ENCODE data around the gene KCNK17.

KCNK17 gene

GRCh38 chr6:39281312-39281980, 32.8 kb downstream of the KCNK17 start:
- in situ Hi-C loops (cut with MboI; ENCODE audit: low pct_unique_long_range_greater_than_20kb, low sequenced_read_pairs): no loop called here
- DNase-seq: no peak

DNA sequence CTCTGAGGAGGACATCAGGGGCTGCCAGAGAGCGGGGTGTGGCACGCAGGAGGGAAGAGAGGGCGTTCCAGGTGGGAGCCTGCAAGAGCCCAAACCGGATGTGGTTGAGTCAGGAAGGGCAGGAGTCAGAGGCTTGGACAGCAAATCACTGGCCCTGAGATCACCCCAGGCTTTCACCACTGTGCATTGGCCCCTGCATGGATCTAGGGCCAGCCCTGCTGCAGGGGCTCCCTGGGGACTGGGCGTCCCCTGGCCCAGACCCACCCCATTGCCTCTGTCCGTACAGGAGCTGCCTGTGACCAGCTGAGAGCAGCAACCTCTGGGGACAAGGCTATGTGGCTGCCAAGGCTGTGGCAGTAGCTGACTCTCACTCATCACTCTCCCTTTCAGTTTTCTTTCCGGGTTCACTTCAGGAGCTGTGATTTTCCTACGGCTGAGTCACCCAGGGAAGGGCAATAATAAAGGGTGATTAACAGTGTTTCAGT, 33.9 kb downstream of the KCNK17 start:
- DNase-seq: no peak

DNA sequence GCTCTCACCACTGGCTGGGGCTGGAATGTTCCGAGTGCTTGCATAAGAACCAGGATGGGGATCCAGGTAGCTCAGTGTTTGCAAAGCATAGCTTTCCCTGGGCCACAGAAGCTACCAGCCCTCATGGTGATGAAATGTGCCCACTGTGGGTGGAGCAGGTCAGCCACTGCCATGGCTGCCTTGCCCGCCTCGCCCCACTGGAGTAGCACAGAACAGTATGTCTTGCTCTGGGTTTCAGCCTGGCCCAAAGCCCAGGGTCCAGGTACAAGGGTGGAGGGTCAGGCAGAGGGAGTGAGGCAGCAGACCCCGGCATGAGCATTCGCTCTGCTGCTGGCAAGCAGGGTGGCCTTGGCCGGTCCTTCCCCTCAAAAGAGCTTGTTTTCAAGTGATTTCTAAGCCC, 34.7 kb downstream of the KCNK17 start:
- DNase-seq: no peak
- in situ Hi-C loops (cut with MboI; ENCODE audit: low pct_unique_long_range_greater_than_20kb, low sequenced_read_pairs): no loop called here

More for the DNA sequence above, 33.9 kb downstream of the KCNK17 start:
- in situ Hi-C loops (cut with MboI; ENCODE audit: low pct_unique_long_range_greater_than_20kb, low sequenced_read_pairs): no loop called here

GRCh38 chr6:39276379-39276995, 37.7 kb downstream of the KCNK17 start:
- in situ Hi-C loops (cut with MboI; ENCODE audit: low pct_unique_long_range_greater_than_20kb, low sequenced_read_pairs): no loop called here
- no peak for DNase-seq

DNA sequence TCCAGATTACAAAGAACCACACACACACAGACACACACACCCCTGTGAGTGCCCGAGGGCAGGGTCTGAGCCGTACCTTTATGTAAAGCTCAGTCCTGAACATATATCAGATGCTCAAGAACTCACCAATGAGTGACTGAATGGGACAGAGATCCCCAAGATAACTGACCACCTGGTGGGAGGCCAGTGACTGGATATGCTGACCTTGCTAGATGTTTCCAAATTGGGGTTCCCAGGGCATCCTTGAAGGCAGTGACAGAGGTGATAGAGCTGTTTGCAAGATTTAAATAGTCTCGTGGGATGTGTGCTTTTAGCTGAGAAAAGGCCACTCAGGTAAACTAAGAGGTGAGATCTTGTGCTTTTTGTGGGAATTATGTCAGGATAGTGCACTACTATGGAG, 39.3 kb downstream of the KCNK17 start:
- in situ Hi-C loops (cut with MboI; ENCODE audit: low pct_unique_long_range_greater_than_20kb, low sequenced_read_pairs): no loop called here
- DNase-seq: no peak

- DNase-seq: no peak
- in situ Hi-C loops (cut with MboI; ENCODE audit: low pct_unique_long_range_greater_than_20kb, low sequenced_read_pairs): no loop called here
Measured at GRCh38 chr6:39274471-39274870, 39.7 kb downstream of the KCNK17 start.

- no peak for DNase-seq
- in situ Hi-C loops (cut with MboI; ENCODE audit: low pct_unique_long_range_greater_than_20kb, low sequenced_read_pairs): no loop called here
Measured at GRCh38 chr6:39273406-39273821, 40.8 kb downstream of the KCNK17 start.

GRCh38 chr6:39269961-39270360, 44.3 kb downstream of the KCNK17 start:
- DNase-seq: no peak
- in situ Hi-C loops (cut with MboI; ENCODE audit: low pct_unique_long_range_greater_than_20kb, low sequenced_read_pairs): no loop called here

DNA sequence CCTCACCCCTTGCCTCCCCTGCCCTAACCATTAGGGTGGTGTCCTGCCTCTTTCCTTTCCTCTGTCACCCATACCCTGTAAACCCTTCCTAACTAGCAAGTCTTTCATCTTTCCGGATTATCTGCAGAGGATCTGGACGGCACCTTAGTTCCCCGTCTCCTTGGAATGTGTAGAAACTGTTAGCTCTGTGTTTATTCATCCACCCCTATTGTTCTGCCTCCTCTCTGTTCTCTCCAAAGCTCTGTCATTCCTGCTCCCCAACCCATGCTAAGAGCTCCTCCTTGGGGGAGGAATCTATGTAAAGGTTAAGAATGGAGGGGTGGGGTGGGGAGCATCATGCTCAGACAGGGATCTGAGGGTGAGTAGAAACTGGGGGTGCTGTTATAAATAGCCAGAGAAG, 45.5 kb downstream of the KCNK17 start:
- no peak for DNase-seq
- in situ Hi-C loops (cut with MboI; ENCODE audit: low pct_unique_long_range_greater_than_20kb, low sequenced_read_pairs): no loop called here

GRCh38 chr6:39268171-39268570, 46.0 kb downstream of the KCNK17 start:
- no peak for DNase-seq
- in situ Hi-C loops (cut with MboI; ENCODE audit: low pct_unique_long_range_greater_than_20kb, low sequenced_read_pairs): no loop called here

DNA sequence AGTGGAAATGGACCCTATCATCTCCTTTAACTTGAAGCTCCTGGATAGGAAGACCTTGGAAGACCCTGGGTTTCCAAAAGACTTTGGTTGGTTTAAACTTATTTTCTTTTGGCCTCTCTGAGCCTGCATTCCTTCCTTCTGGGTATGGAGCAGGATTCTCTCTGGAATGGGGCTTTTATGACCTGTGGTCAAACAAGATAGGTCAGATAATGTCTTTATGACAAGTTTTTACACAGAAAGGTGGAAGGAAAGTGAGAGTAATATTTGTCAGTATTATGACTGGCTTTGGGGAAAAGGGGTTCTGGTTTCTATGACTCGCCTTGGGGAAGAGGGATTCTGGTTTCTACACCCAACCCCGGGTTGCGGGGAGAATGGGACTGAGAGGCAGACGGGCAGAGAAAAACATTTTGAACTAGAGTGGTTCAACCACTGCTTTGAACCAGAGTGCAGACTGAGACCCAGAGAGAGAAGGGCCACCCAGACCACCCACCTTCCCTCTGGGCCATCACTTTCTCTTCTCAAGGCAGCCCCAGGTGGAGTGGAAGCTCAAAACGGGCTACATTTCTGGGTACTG, 47.4 kb downstream of the KCNK17 start:
- in situ Hi-C loops (cut with MboI; ENCODE audit: low pct_unique_long_range_greater_than_20kb, low sequenced_read_pairs): no loop called here
- no peak for DNase-seq

DNA sequence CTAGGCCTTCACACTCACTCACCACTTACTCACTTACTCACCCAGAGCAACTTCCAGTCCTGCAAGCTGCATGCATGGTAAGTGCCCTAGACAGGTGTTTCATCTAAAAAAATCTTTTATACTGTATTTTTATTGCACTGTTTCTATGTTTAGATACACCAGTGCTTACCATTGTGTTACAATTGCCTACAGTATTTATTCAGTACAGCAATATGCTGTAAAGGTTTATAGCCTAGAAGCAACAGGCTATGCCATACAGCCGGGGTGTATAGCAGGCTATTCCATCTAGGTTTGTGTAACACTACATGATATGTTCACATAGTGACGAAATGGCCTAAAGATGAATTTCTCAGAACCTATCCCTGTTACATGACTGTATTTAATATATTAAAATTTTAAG, 47.8 kb downstream of the KCNK17 start:
- in situ Hi-C loops (cut with MboI; ENCODE audit: low pct_unique_long_range_greater_than_20kb, low sequenced_read_pairs): no loop called here
- DNase-seq: no peak

GRCh38 chr6:39263303-39264037, 50.7 kb downstream of the KCNK17 start:
- in situ Hi-C loops (cut with MboI; ENCODE audit: low pct_unique_long_range_greater_than_20kb, low sequenced_read_pairs): no loop called here

DNA sequence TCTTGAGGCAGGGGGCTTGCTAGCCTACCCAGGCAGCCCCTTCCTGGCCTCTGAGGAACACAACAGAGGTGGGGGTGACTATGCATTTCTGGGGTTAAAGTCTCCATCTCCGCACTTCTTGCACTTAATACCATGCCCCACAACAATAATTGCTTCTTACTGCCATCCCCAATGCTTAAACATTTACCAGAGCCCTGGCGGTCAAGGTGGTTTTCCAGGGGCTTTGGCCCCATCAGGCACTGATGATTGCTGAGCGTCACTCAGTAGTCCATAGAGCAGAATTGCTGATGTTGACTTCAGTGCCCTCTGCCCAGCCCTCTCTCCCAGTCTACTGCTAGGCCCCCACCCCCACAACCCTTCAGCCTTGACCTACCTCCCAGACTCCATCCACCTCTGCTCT, 52.5 kb downstream of the KCNK17 start:
- in situ Hi-C loops (cut with MboI; ENCODE audit: low pct_unique_long_range_greater_than_20kb, low sequenced_read_pairs): no loop called here
- DNase-seq: no peak

More at GRCh38 chr6:39263303-39264037, 50.7 kb downstream of the KCNK17 start:
- peak; percentile 42 for DNase-seq

DNA sequence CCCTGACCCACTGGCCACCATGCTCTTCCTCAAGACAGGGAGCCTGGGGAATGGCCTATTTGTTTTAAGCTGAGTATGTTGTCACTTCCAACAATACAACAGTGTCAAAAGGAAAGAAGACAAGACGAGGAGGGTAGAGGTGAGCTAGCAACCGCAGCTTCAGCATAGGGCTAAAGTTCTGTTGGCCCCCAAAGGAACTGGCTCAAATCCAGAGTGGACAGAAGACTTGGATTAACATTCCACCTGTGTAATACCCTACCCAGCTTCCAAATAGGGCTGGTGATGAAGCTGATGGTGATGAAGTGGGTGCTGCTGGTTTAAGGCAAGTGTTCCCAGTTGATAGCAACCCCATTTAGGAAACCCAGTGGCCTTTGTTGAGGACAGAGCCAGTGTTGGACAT, 53.3 kb downstream of the KCNK17 start:
- DNase-seq: no peak
- in situ Hi-C loops (cut with MboI; ENCODE audit: low pct_unique_long_range_greater_than_20kb, low sequenced_read_pairs): no loop called here

- in situ Hi-C loops (cut with MboI; ENCODE audit: low pct_unique_long_range_greater_than_20kb, low sequenced_read_pairs): no loop called here
- DNase-seq: no peak
Measured at GRCh38 chr6:39260456-39260855, 53.8 kb downstream of the KCNK17 start.

DNA sequence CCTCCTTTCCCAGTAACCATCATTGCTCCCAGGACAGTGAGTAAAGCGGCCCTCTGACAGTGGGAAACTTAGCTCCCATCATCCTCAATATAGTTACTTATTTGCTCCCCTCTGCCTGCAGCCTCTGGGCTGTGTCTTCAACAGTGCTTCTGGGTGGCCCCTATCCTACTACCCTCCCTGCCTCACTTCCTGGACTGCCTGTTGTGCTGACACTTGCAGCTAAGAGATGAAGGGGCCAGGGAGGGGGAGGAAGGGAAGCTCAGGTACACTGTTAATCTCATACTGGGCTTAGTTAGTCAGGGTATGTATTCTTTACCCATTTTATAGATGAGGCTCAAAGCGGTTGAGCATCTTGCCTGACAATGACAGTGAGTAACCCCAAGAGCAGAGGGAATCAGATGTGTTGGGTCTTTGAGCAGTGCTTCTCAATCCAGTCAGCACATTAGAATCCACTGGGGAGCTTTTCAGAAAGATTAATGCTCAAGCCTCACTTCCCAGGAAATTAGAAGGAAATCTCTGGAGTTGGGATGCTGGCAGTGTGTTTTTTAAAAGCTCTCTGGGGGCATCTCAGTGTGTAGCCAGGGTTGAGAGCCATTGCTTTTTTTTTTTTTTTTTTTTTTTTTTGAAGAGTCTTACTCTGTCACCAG, 57.8 kb downstream of the KCNK17 start:
- DNase-seq: no peak
- in situ Hi-C loops (cut with MboI; ENCODE audit: low pct_unique_long_range_greater_than_20kb, low sequenced_read_pairs): no loop called here

DNA sequence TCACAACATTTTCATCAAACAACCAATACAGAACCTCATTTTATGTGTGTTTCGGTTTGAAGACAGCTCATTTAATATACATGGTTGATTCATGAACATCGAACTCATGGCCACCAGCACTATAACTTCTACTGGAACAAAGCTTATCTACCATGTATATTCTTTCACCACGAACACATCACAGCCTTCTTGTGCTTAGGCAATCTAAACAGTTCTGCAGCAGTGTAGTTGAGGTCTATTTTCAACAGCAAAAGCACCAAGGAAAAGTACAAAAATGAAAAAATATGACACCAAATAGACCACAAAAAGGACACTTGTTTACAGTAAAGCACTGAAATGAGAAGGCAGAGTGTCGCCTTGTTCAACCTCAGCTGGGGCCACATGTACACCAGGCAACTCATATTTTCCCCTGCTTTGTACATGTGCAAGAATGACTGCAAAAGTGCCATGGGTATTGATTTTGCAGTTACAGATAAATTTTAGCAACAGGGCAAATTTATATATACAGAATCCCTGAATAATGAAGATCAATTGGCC, 59.2 kb downstream of the KCNK17 start:
- no peak for DNase-seq

DNA sequence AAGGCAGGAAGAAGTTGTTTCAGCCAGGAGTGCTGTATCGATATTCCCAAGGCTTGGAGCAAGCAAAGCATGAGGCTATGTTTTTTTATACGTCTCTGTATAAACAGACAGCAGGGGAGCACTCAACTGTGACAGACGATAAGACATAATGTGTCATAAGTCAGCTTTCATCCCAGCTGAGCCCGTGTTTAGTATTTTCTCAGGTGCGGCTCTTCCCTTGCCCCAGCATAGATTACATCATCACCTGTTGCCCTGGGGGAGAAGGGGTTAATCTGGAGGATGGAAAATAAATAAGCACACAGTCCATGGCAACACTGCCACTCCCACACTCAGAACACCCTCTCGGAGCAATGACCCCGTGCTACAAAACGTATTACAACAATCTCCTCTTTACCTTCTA, 62.8 kb downstream of the KCNK17 start:
- DNase-seq: no peak
- in situ Hi-C loops (cut with MboI; ENCODE audit: low pct_unique_long_range_greater_than_20kb, low sequenced_read_pairs): no loop called here

More for the DNA sequence above, 59.2 kb downstream of the KCNK17 start:
- in situ Hi-C loops (cut with MboI; ENCODE audit: low pct_unique_long_range_greater_than_20kb, low sequenced_read_pairs): no loop called here

Measured in KBM-7 (cell line).